ENCODE results near the gene CLIP2.
"Not testable (repeated sequence)": the region's sequence is repeated elsewhere in the genome, so short reads cannot be mapped to it uniquely, and the experiment has no call there.

Gene CLIP2

DNA sequence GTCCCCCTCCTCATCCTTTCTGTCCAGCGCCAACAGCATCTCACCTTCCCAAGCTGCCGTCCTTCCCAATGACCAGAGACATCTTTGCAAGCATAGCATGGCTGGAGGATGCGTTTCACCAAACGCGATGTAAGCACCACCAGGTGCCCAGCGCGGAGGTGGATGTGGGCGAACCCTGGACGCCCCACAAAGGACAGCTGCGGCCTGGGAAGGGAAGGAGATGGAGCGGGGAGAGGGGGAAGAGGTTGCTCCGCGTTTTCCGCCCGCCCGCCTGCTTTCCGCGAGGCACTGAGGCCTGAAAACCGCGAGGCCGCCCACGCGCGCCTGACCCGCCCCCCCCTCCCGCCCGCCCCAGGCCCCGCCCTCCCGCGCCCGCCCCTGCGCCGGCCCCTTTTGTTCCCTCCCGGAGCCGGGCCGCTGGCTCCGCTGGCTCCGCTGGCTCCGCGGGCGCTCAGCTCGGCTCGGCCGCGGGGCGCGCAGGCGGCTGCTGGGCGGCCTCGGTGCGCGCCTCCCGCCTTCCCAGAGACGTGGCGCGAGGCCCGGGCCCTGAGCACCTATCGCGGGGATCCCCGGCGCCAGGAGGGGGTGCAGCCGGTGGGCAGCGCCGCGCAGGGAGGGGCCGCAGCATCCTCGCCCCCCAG lies at the start of gene CLIP2:
CLIP2 (plus strand) TSS at position 390 of the 641 bp plus-strand sequence. CDS start 28,140 bp downstream, outside the sequence.
- DNase-seq = peak; percentile 77

DNA sequence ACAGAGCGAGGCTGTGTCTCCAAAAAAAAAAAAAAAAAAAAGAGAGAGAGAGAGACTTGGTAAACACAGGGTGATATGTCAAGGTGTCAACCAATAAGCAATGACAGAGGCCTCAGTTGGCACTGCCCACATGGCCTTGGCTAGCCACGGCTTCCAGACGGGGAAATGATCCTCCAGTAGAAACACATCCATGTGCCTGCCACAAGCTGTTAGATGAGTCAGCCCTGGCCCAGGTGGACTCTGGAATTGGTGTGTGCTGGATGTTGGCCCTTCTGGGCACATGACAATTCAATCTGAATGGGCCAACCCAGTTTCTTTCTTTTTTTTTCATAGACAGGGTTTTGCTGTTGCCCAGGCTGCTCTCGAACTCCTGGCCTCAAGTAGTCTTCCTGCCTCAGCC lies 48.7 kb upstream of the CLIP2 start:
- DNase-seq = no peak

DNA sequence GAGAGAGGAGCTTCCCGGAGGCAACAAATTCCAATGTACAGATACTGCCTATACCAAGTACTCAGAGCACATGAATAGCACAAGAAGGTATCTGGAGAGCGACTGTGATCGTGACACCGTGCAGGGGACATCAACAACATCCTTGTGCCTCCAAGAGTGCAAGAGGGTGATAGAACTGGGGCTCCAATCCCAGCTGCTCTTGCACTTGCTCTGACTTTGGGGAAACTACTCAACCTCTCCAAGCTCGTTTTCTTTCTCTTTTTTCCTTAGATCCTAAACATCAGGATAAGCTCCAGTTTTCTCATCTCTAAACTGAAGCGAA lies 47.1 kb upstream of the CLIP2 start:
- no peak for DNase-seq

DNA sequence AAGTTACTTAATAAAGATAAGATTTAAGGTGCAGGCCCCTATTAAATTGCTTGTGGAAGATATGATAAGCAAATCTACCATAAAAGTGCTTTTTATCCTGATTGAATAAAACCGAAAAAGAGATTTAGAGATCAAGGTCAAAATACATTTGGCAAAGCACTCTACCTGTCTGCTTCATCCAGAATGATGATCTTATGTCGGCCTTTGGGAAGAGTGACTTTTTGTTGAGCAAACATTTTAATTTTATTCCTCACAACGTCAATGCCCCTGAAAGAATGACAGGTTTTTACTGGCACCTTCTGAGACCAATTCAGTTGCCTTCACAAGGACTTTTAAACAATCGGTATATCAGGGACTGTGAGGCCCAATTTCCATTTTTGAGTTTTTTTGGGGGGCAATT lies 42.7 kb upstream of the CLIP2 start:
- DNase-seq = no peak

DNA sequence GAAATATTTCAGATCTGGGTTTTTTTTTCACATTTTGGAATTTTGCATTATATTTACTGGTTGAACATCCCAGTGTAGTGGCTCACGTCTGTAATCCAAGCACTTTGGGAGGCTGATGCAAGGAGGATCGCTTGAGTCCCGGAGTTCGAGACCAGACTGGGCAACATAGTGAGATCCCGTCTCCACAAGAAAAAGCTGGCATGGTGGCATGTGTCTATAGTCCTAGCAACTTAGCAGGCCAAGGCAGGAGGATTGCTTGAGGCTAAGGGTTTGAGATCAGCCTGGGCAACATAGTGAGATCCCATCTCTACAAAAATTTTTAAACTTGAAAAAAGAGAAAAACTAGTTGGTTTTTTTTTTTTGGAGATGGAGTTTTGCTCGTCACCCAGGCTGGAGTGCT lies 41.1 kb upstream of the CLIP2 start:
- DNase-seq = no peak

DNA sequence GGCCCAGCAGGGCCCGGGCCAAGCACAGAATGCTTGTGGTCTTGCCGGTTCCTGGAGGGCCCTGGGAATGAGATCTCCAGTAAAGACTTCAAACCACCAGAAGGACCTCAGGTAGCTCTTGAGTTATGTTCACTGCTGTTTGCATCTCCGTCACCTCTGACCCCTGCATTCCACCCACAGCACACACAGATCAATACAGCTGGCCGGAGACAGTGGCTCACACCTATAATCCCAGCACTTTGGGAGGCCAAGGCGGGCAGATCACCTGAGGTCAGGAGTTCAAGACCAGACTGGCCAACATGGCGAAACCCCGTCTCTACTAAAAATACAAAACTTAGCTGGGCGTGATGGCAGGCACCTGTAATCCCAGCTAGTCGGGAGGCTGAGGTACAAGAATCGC lies 40.1 kb upstream of the CLIP2 start:
- DNase-seq = not testable (repeated sequence)

DNA sequence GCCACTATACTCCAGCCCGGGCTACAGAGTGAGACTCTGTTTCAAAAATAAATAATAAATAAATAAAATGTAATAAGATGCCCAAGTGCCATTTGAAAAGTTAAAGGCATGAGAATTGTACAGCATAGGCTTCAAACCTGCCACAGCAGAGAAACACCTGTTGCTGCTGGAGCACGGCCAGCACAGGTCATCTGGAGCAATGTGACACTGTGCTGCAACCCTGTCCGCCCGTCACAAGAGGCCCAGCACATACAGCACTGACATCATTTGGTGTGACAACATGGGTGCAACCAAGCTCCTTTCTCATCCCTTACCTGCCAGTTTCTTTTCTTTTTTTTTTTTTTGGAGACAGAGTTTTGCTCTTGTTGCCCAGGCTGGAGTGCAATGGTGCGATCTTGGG lies 36.3 kb upstream of the CLIP2 start:
- DNase-seq = no peak

DNA sequence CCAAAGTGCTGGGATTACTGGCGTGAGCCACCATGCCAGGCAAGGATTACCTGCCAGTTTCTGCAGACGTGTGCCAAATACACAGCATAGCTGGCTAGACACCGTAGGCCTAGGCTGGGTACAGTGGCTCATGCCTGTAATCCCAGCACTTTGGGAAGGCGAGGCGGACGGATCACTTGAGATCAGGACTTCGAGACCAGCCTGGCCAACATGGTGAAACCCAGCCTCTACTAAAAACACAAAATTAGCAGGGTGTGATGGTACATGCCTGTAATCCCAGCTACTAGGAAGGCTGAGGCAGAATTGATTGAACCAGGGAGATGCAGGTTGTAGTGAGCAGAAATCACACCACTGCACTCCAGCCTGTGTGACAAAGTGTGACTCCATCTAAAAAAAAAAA lies 35.9 kb upstream of the CLIP2 start:
- no peak for DNase-seq

DNA sequence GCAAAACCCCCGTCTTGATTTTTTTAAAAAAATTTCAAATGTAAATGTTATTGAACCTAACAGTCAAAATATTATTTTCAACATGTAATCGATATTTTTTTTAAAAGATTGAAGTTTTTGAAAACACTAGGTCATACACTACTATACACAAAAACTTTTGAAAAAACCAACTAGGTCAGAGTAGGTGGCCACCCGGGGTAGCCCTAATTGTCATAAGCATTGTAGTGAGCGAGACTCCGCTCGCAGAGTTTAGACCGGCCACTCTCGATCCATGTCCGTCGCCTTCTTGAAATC lies 35.4 kb upstream of the CLIP2 start:
- DNase-seq = no peak

DNA sequence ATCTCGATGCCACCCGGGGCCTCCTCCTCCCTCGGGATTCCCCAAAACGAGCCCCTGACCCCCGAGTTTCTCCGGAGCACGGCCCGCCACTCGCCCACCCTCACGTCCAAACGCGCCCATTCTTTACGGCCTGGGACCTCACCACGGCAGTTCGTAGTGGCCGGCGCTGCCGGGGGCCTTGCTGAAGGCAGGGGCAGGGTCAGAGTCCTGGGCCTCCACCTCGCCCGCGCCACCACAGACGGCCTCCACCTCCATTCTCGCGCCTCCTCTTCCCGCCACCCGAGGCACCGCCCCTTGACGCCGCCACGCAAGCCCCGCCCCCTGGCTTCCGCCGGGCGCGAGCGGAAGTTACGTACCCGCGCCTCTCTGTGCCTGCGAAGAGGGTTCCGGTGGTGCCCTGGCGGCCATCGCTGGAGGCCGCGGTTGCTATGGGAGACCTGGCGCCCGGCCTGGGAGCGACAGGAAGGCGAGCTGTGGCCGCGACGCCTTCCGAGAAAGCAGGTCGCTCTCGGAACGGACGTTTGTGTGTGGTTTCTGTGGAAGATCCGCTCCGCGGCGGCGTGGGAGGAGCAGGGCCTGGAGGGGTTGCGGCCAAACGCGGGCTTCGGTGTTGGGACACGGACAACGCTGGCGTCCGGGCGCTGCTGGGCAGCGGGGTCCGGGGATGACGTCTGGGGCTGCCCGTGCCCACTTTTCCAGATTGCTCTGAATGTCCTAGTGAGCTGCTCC lies 34.9 kb upstream of the CLIP2 start, which contains the start of gene RFC2:
RFC2 (minus strand) TSS at position 271 of the 729 bp plus-strand sequence; CDS start at position 255, 16 bp downstream.
- peak; percentile 96 for DNase-seq

DNA sequence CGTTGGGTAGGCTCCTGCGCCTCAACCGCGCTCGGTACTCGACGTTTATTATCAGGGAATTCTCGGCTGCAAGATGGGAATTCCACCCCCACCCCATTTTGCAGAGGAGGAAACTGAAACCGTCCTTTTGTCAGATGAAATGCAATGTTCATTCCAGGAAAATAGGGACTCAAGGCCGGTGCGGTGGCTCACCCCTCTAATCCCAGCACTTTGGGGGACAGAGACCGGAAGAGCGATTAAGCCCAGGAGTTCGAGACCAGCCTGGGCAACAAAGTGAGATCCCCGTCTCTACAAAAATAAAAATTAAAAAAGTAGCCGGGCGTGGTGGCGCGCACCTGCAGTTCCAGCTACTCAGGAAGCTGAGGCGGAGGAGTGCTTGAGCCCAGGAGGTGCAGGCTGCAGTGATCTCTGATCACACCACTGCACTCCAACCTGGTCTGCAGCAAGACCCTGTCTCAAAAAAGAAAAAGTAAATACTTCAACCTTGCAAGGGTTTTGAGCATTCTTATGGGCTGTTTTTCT lies 34.3 kb upstream of the CLIP2 start:
- no peak for DNase-seq

DNA sequence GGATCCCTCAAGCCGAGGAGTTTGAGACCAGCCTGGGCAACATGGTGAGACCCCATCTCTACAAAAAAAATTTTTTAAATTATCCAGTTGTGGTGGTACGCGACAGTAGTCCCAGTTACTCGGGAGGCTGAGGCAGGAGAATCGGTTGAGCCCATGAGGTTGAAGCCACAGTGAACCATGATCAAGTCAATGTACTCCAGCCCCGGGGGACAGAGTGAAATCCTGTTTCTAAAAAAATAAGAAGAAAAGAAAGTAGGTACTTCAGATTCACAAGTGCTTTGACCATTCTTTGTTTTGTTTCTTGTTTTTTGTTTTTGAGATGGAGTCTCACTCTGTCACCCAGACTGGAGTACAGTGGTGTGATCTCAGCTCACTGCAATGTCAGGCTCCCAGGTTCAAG lies 33.7 kb upstream of the CLIP2 start:
- DNase-seq = not testable (repeated sequence)

DNA sequence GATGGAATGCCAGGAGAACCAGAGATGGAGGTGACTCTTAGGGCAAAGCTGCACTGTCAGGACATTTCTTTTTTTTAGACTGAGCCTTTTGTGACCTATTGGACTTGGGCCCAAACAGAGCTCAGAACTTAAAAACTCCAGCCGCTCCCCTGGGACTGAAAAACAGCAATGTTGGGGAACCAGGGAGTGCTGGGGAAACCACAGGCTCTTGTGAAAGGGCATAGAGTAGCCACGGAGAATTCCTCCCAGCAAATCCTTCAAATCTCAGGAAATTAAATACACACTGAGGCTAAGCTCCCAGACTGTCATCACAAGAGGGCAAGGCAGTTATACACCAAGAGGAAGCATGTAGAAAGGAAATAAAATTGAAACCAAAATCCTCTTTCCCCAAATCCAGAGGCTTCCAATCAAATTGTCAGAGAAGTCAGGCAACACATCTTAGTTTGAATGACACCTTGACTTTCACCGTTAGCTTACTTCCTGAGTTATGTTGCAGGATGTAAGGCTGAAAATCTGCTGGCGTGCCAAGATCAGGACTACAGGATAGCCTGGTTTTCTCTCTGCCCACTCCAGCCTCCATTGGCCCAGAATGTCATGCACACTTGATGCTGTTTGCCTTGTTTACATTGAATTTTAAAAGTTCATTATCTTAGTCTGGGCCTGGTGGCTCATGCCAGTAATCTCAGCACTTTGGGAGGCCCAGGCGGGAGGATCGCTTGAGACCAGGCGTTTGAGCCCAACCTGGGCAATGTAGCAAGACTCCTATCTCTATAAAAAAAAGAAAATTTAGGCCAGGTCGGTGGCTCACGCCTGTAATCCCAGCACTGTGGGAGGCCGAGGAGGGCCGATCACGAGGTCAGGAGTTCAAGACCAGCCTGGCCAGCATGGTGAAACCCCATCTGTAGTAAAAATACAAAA lies 32.5 kb upstream of the CLIP2 start:
- DNase-seq = no peak

DNA sequence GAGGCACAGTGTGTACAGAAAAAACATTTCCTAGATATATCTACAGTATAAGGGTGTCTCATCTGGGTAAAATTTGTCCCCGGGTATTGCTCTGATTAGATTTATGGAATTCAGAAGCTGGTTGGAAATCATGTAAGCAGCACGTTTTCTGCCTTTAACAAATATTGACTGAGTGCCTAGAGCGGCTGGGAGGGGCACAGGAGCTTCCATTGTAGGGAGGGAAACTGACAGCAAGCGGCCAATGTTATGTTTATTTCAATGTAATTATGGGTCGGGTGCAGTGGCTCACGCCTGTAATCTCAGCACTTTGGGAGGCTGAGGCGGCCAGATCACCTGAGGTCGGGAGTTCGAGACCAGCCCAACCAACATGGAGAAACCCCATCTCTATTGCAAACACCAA lies 30.6 kb upstream of the CLIP2 start:
- DNase-seq = no peak

DNA sequence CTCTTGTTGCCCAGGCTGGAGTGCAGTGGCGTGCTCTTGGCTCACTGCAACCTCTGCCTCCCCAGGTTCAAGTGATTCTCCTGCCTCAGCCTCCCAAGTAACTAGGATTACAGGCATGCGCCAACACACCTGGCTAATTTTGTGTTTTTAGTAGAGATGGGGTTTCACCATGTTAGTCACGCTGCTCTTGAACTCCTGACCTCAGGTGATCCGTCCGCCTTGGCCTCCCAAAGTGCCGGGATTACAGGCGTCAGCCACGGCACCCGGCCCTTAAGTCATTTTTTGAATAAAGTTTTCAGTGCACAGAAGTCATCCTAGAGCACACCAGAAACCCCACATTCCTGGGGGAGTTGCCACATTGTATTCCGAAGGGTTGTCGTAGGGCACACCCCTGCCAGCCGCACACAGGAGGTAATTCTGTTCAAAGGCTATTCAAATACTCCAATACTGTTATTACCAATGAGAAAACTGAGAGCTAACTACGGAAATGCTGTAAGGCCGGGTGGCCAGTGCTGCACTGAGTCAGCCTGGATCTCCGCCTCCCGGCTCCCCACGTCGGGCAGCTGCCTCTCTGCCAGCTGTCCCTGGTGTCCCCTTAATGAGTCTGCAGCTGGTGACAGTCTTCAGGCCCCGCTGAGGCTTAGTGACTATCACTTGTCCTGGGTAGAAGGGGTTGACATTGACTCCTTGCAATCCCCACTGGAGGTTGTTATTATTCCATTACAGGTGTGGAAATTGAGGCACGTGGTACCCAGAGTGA lies 26.4 kb upstream of the CLIP2 start:
- no peak for DNase-seq

DNA sequence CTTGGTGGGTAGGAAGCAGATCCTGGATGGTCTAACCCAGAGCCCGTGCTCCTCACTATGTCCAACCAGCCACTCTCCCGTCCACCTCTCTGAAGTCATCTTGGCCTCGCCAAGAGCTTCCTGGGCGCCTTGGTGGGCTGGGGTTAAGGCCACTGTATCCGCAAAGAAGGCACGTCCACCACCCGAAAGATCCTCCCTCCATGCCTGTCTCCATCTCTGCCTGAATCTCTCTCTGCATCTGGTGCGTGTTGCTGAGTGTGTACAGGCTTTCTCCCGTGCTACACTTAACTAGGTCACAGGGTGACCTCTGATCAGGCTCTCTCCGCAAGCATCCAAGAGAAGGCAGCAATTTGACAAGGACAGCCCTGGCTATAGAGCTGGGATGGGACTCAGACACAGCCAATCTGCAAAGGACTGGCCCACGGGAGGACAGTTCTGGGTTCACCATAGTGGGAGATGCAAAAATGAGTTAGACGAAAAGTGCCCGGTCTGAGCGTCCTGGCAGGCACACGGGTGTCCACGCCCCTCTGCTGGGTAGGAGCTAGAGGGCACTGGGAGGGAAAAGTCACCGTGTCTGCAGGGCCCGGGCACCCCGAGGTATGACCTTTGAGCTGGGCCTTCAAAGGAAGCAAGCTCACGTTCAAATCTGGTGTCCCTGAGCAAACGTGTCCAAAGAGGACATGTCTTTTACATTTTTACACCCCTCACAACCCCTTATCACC lies 25.6 kb upstream of the CLIP2 start:
- DNase-seq = no peak

DNA sequence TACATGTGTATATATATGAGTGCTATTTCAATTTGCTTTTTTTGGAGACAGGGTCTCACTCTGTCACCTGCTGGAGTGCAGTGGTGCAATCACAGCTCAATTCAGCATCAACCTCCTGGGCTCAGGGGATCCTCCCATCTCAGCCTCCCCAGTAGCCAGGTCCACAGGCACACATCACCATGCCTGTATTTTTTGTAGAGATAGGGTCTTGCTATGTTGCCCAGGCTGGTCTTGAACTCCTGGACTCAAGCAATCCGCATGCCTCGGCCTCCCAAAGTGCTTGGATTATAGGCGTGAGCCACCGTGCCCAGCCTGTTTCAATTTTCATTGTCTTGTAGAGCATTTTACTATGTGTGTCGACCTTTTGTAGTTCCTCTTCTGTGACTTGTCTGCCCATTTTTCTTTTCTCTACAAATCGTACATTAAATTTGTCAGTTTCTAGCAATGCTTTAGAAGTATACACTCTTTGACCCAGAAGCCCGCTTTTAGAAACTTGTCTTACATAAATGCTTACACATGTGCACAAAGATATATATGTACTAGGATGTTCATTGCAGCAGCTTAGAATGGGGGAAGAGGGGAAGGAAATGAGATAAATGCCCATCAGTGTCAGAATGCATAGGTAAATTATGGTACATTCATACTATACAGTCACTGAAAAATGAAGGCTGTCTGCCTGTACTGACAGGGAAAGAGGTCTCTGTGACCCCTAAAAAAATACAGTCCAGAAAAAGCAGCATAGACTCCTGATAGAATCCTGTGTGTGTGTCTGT lies 22.8 kb upstream of the CLIP2 start:
- DNase-seq = no peak

DNA sequence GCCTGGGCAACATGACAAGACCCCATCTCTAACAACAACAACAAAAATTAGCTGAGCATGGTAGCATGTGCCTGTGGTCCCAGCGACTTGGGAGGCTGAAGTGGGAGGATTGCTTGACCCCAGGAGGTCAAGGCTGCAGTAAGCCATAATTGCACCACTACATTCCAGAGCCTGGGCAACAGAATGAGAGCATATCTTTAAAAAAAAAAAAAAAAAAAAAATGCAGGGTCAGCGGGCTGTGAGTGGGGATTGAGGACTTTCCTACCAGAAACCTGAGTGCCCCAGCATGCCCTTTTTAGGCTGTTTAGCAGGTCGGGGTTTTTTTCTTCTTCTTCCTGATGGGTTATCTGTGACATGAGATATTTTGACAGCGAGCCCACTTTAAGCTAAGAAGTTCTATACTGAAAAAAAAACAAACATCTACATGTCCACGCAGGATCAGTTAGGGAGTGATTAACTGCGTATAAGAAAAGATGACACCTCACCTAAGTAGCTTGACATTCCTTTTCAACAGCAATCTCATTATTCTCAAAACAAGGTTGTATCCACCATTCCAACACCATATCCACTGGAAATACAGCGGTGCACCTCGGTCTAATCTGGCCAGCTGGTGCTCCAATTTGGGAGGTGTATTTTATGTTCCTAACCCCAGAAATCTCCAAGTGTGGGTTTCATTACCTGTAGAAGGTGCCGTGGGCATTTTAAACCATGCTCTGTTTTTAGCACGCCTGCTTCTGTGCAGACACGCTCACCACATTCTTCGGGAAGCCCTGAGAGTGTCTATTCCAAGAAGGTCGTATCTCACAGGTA lies 21.2 kb upstream of the CLIP2 start:
- DNase-seq = no peak

DNA sequence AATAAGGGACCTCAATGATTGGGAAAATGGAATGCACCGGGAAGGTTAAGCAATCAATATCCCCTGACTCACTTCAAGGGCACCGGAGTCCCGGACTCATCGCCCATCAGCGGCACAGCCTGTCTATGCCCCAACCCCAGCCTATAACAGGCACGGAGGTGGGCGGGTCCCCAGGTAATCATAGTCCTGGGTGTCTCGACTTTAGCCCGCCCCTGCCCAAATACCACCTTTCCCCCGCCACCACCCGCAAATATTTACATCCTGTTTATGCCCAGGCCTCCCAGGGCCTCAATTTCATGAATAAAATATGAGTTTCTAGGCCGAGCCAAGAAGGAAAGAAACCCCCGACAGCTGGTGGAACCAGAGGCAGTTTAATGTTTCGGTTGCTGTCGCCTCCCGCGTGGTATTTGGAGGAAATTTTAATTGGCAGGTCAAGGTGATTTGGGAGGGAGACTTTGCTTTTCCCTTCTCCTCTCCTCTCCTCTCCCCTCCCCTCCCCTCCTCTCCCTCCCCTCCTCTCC lies 19.4 kb upstream of the CLIP2 start:
- DNase-seq = peak; percentile 58

DNA sequence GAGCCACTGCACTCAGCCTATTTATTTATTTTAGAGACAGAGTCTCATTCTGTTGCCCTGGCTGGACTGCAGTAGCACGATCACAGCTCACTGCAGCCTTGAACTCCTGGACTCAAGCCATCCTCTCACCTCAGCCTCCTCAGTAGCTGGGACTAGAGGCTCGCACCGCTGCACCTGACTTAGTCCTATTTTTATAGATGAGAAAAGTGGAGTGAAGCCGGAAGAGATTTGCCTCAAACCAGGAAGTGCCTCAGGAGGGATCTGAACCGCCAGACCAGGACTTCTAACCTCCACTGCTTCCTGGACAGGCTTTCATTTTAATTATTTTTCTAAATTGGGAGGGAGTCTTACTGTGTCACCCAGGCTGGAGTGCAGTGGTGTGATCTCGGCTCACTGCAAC lies 17.5 kb upstream of the CLIP2 start:
- no peak for DNase-seq

Measured in stimulated activated CD4-positive, alpha-beta T cell treated with anti-CD3 and anti-CD28 coated beads, Interleukin-4, amount 100 ng/mL, for 24 hours (primary cell).